ENCODE measurements around the gene CAB39. TPM values are rescaled to one million over a fixed set of nuclear protein-coding genes. Genes with fewer than 3 reads are reported as not detected.

CAB39 gene
- 61.3 and 68.5 TPM in 2 replicates for total RNA-seq (ENCODE audit: low replicate concordance)

DNA sequence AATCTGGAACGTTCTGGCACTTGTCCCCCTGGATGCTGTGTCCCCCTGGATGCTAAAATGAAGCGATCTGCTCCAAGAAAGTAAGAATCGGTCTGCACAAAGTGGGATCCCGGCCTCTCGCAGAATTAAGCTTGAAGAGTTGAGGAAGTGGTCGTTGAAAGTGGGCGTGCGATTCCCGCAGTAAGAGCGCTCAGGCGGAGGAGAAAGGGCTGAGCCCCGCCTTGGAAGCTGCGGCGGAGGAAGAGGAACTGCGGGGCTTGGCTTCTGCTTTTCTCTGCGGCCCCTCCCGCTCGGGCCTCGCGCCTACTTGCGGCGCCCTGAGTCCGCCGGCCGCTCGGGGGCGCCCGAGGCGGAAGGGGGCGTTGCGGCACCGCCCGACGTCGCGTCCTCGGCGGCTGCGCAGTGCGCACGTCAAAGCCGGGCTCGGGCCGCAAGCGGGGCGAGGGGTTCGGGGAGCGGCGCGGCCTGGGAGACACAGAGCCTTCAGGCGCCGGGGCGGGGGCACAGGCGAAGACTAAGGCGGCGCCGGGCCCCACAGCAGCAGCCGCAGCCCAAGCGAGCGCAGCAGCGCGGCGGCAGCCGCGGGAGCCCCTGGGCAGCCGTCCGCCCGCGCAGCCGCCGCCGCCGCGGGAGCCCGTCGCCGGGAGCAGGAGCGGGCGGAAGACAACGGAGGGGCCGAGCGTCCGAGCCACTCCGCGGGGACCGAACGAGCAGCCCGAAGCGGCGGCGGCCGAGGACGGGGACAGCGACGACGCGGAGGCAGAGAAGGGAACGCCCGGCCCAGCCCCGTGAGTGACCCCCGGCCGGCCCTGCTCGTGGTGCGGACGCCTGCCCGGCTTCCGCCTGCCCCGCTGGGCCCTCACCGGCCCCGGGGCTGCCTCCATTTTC lies at the start of gene CAB39:
TSS of gene CAB39 (plus strand) at position 400 of the 888 bp plus-strand sequence. CDS start 47,160 bp downstream, outside the sequence.
- peak; percentile 79 for DNase-seq (ENCODE audit: low read depth)
- TF ChIP-seq, protein P1, sequence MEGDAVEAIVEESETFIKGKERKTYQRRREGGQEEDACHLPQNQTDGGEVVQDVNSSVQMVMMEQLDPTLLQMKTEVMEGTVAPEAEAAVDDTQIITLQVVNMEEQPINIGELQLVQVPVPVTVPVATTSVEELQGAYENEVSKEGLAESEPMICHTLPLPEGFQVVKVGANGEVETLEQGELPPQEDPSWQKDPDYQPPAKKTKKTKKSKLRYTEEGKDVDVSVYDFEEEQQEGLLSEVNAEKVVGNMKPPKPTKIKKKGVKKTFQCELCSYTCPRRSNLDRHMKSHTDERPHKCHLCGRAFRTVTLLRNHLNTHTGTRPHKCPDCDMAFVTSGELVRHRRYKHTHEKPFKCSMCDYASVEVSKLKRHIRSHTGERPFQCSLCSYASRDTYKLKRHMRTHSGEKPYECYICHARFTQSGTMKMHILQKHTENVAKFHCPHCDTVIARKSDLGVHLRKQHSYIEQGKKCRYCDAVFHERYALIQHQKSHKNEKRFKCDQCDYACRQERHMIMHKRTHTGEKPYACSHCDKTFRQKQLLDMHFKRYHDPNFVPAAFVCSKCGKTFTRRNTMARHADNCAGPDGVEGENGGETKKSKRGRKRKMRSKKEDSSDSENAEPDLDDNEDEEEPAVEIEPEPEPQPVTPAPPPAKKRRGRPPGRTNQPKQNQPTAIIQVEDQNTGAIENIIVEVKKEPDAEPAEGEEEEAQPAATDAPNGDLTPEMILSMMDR (IDR thresholded peaks at IDR 0.05; ENCODE audit: insufficient read depth, low read length) = peak; percentile 57
- peak within 1 kb of the TSS; percentile 84 for H3K4me3 ChIP-seq (ENCODE audit: low read depth, low read length)

- TF ChIP-seq, protein P1 (IDR thresholded peaks at IDR 0.05; ENCODE audit: insufficient read depth, low read length) = no peak
- peak; percentile 64 for DNase-seq (ENCODE audit: low read depth)
- H3K4me3 ChIP-seq (ENCODE audit: low read depth, low read length) = no peak overlapping the region
These were observed 48.5 kb upstream of the CAB39 start for GRCh38 chr2:230664128-230664527.

GRCh38 chr2:230664844-230665243 lies 47.8 kb upstream of the CAB39 start:
- H3K4me3 ChIP-seq (ENCODE audit: low read depth, low read length) = no peak overlapping the region
- DNase-seq (ENCODE audit: low read depth) = no peak
- TF ChIP-seq, protein P1 (IDR thresholded peaks at IDR 0.05; ENCODE audit: insufficient read depth, low read length) = no peak

DNA sequence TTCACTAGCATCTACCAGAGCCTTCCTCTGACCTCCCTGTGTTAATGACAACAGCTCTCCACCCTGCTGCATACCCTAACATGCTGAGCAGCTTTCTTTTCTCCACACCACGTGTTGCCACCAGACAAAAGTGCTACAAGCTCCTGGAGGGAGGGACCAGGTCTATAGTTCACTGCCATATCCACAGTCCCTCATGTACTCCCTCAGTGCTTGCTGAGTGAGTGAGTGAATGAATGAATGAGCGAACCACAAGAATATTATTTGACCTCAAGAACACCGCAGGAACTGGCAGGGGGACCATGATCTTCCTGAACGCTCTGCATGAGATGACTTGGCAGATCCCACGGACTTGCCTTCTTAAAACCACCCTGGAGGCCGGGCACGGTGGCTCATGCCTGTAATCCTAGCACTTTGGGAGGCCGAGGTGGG lies 47.4 kb upstream of the CAB39 start:
- TF ChIP-seq, protein P1 (IDR thresholded peaks at IDR 0.05; ENCODE audit: insufficient read depth, low read length) = no peak
- no peak overlapping the region for H3K4me3 ChIP-seq (ENCODE audit: low read depth, low read length)
- no peak for DNase-seq (ENCODE audit: low read depth)

DNA sequence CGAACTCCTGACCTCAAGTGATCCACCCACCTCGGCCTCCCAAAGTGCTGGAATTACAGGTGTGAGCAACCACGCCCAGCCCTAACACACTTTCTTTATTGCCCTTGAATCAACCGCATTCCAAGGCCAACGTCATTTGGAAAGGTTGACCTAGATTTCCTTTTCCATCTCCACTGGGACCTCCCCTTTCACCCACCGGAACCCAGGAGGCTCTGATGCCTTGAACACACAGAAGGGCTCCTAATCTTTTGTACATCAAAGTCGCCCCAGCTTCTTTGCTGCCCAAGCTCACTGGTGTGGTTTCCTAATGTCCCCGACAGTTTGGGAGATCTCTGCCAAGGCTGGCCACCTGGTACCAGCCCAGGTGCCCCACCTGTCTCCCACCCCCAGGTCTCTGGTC lies 46.2 kb upstream of the CAB39 start:
- no peak overlapping the region for H3K4me3 ChIP-seq (ENCODE audit: low read depth, low read length)
- TF ChIP-seq, protein P1 (IDR thresholded peaks at IDR 0.05; ENCODE audit: insufficient read depth, low read length) = no peak
- no peak for DNase-seq (ENCODE audit: low read depth)

DNA sequence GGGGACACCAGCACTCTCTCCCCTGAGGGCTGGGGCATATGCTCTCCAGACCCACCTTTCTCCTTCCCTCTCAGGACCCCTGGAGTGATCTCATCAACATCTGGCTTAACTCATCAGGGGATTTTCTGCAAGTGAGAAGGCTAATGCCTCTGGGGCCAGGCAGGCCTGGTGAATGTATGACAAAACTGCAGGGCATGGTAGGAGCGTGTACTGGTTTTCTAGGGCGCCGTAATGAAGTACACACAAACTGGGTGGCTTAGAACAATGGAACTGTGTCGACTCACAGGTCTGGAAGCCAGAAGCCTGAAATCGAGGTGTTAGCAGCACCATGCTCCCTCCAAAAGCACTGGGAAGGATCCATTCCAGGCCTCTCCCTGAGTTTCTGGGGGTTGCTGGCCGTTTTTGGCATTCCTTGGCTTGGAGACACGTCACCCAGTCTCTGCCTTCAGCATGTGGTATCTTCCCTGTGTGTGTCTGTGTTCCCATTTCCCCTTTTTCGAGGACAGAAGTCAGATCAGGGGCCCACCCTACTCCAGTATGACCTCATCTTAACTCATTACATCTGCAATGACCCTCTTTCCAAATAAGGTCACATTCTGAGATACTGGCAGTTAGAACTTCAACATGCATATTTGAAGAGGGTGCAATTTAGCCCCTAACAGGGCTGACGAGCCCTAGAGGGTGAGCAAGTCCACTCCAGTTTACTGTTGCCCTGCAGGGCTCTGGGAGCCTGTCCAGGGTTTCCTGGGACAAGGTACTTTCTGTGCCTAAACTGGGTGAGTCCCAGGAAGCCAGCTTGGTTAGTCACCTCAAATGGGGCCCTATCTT lies 45.5 kb upstream of the CAB39 start:
- no peak overlapping the region for H3K4me3 ChIP-seq (ENCODE audit: low read depth, low read length)
- TF ChIP-seq, protein P1 (IDR thresholded peaks at IDR 0.05; ENCODE audit: insufficient read depth, low read length) = no peak
- DNase-seq (ENCODE audit: low read depth) = peak; percentile 73
